GM12878 (cell line): ENCODE results near the gene NR1I3. TPM values are rescaled to one million over a fixed set of nuclear protein-coding genes. Genes with fewer than 3 reads are reported as not detected.

ENCODE experiments used
- BCL11A ChIP-seq: IDR thresholded peaks from 2 replicates; pipeline ENCODE4 v1.6.1; 2011; ENCODE audit warnings: low read depth, low read length
- CTCF ChIP-seq, 3 experiments: IDR thresholded peaks in 2 of 3; conservative IDR thresholded peaks in 1 of 3; 2 replicates each; pipeline ENCODE4 v1.5.1; 2011; ENCODE audit warnings: low read depth in 3 of 3, low read length in 3 of 3, mild to moderate bottlenecking in 3 of 3, control low read depth in 2 of 3, moderate library complexity in 2 of 3, inconsistent platforms in 1 of 3, mixed read lengths in 1 of 3; ENCODE audit not compliant: control insufficient read depth in 2 of 3, insufficient read depth in 1 of 3; ENCODE audit errors: extremely low read depth in 1 of 3
- CUX1 ChIP-seq: IDR thresholded peaks from 2 replicates; pipeline ENCODE4 v1.6.1; 2012; ENCODE audit warnings: improper control_type of control experiment, low read depth, low read length; ENCODE audit not compliant: insufficient replicate concordance
- DPF2 ChIP-seq: fragments of 450-650 bp; IDR thresholded peaks from 2 replicates; pipeline ENCODE4 v1.6.1; 2017; ENCODE audit warnings: mild to moderate bottlenecking
- HSF1 ChIP-seq: fragments of 150-350 bp; IDR thresholded peaks from 2 replicates; pipeline ENCODE4 v1.6.1; 2014; ENCODE audit warnings: mild to moderate bottlenecking, low read depth, low read length
- IKZF1 ChIP-seq: fragments of 450-650 bp; conservative IDR thresholded peaks from 2 replicates; pipeline ENCODE4 v1.6.1; 2017; ENCODE audit warnings: antibody characterized with exemption, mild to moderate bottlenecking
- IRF3 ChIP-seq: fragments of 450-650 bp; IDR thresholded peaks from 2 replicates; pipeline ENCODE4 v1.6.1; 2014; ENCODE audit warnings: mild to moderate bottlenecking
- KLF5 ChIP-seq: fragments of 450-650 bp; IDR thresholded peaks from 2 replicates; pipeline ENCODE4 v1.6.1; 2014; ENCODE audit warnings: mild to moderate bottlenecking; ENCODE audit not compliant: partially characterized antibody
- LARP7 ChIP-seq: fragments of 450-650 bp; IDR thresholded peaks from 2 replicates; pipeline ENCODE4 v1.6.1; 2017; ENCODE audit warnings: mild to moderate bottlenecking
- MYC ChIP-seq: IDR thresholded peaks from 2 replicates; pipeline ENCODE4 v1.6.1; 2011; ENCODE audit warnings: mild to moderate bottlenecking, low read length, moderate library complexity, inconsistent platforms; ENCODE audit not compliant: insufficient read depth, insufficient replicate concordance, insufficient read length, severe bottlenecking
- NFIC ChIP-seq: IDR thresholded peaks from 2 replicates; pipeline ENCODE4 v1.6.1; 2012; ENCODE audit warnings: low read depth, mild to moderate bottlenecking, inconsistent platforms, low read length, moderate library complexity
- POLR2A ChIP-seq: IDR thresholded peaks from 2 replicates; pipeline ENCODE4 v1.6.1; 2011; ENCODE audit warnings: low read depth, mild to moderate bottlenecking, low read length
- RBBP5 ChIP-seq: fragments of 200-600 bp; sonication (generic); conservative IDR thresholded peaks from 2 replicates; pipeline ENCODE4 v1.6.1; 2016
- RELA ChIP-seq: fragments of 450-650 bp; IDR thresholded peaks from 2 replicates; pipeline ENCODE4 v1.8.0; 2014; ENCODE audit warnings: borderline replicate concordance; ENCODE audit not compliant: partially characterized antibody
- SIX5 ChIP-seq: IDR thresholded peaks from 2 replicates; pipeline ENCODE4 v1.6.1; 2011; ENCODE audit warnings: mild to moderate bottlenecking, low read depth, low read length, moderate library complexity; ENCODE audit not compliant: severe bottlenecking
- SMAD1 ChIP-seq: fragments of 450-650 bp; IDR thresholded peaks from 2 replicates; pipeline ENCODE4 v1.6.1; 2018; ENCODE audit warnings: mild to moderate bottlenecking, low read depth; ENCODE audit not compliant: partially characterized antibody
- ZBTB33 ChIP-seq: fragments of 450-650 bp; IDR thresholded peaks from 2 replicates; pipeline ENCODE4 v1.6.1; 2017; ENCODE audit warnings: mild to moderate bottlenecking
- ZNF24 ChIP-seq: fragments of 450-650 bp; IDR thresholded peaks from 2 replicates; pipeline ENCODE4 v1.6.1; 2017; ENCODE audit warnings: antibody characterized with exemption, mild to moderate bottlenecking
- polyA plus RNA-seq, 11 experiments: library from polyadenylated mRNA; depleted of rRNA in 4 of 11; unstranded in 6 of 11; stranded (reverse) in 5 of 11; fragments of >200 nt; fragmentation: Nextera tagmentation in 4 of 11; fragmentation: Illumina TruSeq in 1 of 11; extraction: Ambion mirVana in 4 of 11; extraction: Trizol in 1 of 11; gene quantifications; 1 replicate in 1 of 11; 2 replicates in 10 of 11; pipeline versions ENCODE4 v1.2.1 to v1.2.3, GENCODE V29; 2011 to 2016; ENCODE audit warnings: inconsistent platforms in 2 of 11, missing spikeins in 2 of 11, low read depth in 1 of 11
- total RNA-seq, 4 experiments: library from RNA; depleted of rRNA in 3 of 4; stranded (reverse); fragments of >200 nt in 3 of 4; fragmentation: Illumina TruSeq in 1 of 4; extraction: Trizol in 1 of 4; gene quantifications; 2 replicates each; pipeline versions ENCODE4 v1.2.1 to v1.2.3, GENCODE V29; 2013 to 2021

NR1I3 gene
- total and polyA plus RNA-seq, 10 of the 15 experiments (the other 5 are each of a cell fraction or from before 2014, with no cell fraction given): 0.13 to 0.52 (median 0.24) TPM; not detected in 7

GRCh38 chr1:161209790-161210409, 28.1 kb downstream of the NR1I3 start (continued):
- TF ChIP-seq CTCF (IDR thresholded peaks at IDR 0.05 in 2 of 3, conservative IDR thresholded peaks at IDR 0.05 in 1 of 3; ENCODE audit: control insufficient read depth in 2 of 3, extremely low read depth in 1 of 3, insufficient read depth in 1 of 3, low read depth in 3 of 3, low read length in 3 of 3) (peak; percentile 88 to 94 (median 89)), SIX5 (peak; percentile 4), DPF2 (no peak), ZNF24 (0 out of 2 replicates have a peak, but pooled peaks have one; percentile 19), LARP7 (no peak), KLF5 (no peak), ZBTB33 (no peak), BCL11A (no peak), POLR2A (no peak), NFIC (no peak), CUX1 (no peak), IRF3 (no peak), IKZF1 (0 out of 2 replicates have a peak, but pooled peaks have one; percentile 34), RELA (no peak), MYC (no peak), RBBP5 (no peak), HSF1 (no peak), SMAD1 (no peak)
